Type B pancreatic cell (in vitro differentiated cells): ENCODE data around the gene SMIM12. TPM values are rescaled to one million over a fixed set of nuclear protein-coding genes. Genes with fewer than 3 reads are reported as not detected.

Experiments
- DNase-seq: peaks from one replicate; pipeline ENCODE4 v3.0.0; 2021; ENCODE audit warnings: mixed read lengths; ENCODE audit not compliant: unreplicated experiment; ENCODE audit errors: extremely low spot score
- H3K27ac Mint-ChIP-seq: 2 replicates; pipeline ENCODE4 v1.8.0; 2021; ENCODE audit warnings: mild to moderate bottlenecking, mixed read lengths
- H3K27me3 Mint-ChIP-seq: 2 replicates; pipeline ENCODE4 v1.8.0; 2021; ENCODE audit warnings: mixed read lengths
- H3K36me3 Mint-ChIP-seq: 2 replicates; pipeline ENCODE4 v1.8.0; 2021; ENCODE audit warnings: mixed read lengths
- H3K4me1 Mint-ChIP-seq: one replicate; pipeline ENCODE4 v1.8.0; 2021; ENCODE audit warnings: mixed read lengths; ENCODE audit not compliant: unreplicated experiment
- H3K4me3 Mint-ChIP-seq: 2 replicates; pipeline ENCODE4 v1.8.0; 2021; ENCODE audit warnings: mild to moderate bottlenecking, mixed read lengths
- H3K9me3 Mint-ChIP-seq: 2 replicates; pipeline ENCODE4 v1.8.0; 2021; ENCODE audit warnings: mixed read lengths
- total RNA-seq: library from RNA; stranded (reverse); gene quantifications from 2 replicates; pipeline ENCODE4 v1.2.1, GENCODE V29; 2021; ENCODE audit warnings: low replicate concordance
- TF ChIP-seq, protein P1 (sequence below): fragments of 200-600 bp; sonication (generic); conservative IDR thresholded peaks from 2 replicates; pipeline ENCODE4 v1.5.0; 2021; ENCODE audit warnings: antibody characterized with exemption, mild to moderate bottlenecking

The SMIM12 gene
- total RNA-seq, 1 donor from 2014 or later: 39.0 TPM

- H3K9me3 Mint-ChIP-seq: no peaks in the 10 kb centered on the region
- H3K4me3 Mint-ChIP-seq: peak overlapping the region; percentile 77
- TF ChIP-seq, protein P1, sequence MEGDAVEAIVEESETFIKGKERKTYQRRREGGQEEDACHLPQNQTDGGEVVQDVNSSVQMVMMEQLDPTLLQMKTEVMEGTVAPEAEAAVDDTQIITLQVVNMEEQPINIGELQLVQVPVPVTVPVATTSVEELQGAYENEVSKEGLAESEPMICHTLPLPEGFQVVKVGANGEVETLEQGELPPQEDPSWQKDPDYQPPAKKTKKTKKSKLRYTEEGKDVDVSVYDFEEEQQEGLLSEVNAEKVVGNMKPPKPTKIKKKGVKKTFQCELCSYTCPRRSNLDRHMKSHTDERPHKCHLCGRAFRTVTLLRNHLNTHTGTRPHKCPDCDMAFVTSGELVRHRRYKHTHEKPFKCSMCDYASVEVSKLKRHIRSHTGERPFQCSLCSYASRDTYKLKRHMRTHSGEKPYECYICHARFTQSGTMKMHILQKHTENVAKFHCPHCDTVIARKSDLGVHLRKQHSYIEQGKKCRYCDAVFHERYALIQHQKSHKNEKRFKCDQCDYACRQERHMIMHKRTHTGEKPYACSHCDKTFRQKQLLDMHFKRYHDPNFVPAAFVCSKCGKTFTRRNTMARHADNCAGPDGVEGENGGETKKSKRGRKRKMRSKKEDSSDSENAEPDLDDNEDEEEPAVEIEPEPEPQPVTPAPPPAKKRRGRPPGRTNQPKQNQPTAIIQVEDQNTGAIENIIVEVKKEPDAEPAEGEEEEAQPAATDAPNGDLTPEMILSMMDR: no peak
- DNase-seq: no peak
- no peaks in the 10 kb centered on the region for H3K36me3 Mint-ChIP-seq
- H3K27ac Mint-ChIP-seq: peak overlapping the region; percentile 59
- peaks cover 57% of the 10 kb centered on the region for H3K27me3 Mint-ChIP-seq
- H3K4me1 Mint-ChIP-seq: no peaks in the 10 kb centered on the region
These were observed 8.9 kb upstream of the SMIM12 start for GRCh38 chr1:34868230-34869049.

GRCh38 chr1:34867415-34867814, 7.9 kb upstream of the SMIM12 start:
- H3K27me3 Mint-ChIP-seq: peaks cover 57% of the 10 kb centered on the region
- TF ChIP-seq, protein P1: no peak
- no peaks in the 10 kb centered on the region for H3K9me3 Mint-ChIP-seq

DNA sequence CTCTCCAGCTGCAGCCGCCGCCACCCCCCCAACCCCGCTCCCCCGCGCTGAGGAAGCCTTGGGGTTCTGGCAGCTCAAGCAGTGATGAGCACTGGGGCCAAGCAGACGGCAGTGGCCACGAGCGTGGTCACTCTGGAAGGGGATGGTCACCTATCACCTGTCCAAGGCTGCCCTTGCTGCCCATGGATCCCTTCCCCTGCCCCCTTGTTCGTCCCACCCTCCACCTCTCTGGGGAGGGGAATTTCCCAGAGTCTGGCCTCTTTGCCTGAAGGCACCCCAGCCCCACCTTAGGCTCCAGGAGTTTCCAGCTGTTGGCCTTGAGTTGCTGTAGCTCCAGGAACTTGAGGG, 7.2 kb upstream of the SMIM12 start:
- Mint-ChIP-seq H3K27ac (no peak overlapping the region), H3K9me3 (no peaks in the 10 kb centered on the region), H3K36me3 (no peaks in the 10 kb centered on the region), H3K4me3 (no peak overlapping the region), H3K27me3 (peaks cover 55% of the 10 kb centered on the region), H3K4me1 (no peaks in the 10 kb centered on the region)
- TF ChIP-seq, protein P1: no peak
- no peak for DNase-seq

More at GRCh38 chr1:34867415-34867814, 7.9 kb upstream of the SMIM12 start:
- Mint-ChIP-seq H3K36me3 (no peaks in the 10 kb centered on the region), H3K4me3 (peak overlapping the region; percentile 77), H3K4me1 (no peaks in the 10 kb centered on the region), H3K27ac (peak overlapping the region; percentile 59)
- DNase-seq: no peak

GRCh38 chr1:34865981-34866761, 6.6 kb upstream of the SMIM12 start:
- Mint-ChIP-seq H3K27ac (peak overlapping the region; percentile 46), H3K4me1 (no peaks in the 10 kb centered on the region), H3K27me3 (peaks cover 52% of the 10 kb centered on the region), H3K9me3 (no peaks in the 10 kb centered on the region), H3K36me3 (no peaks in the 10 kb centered on the region), H3K4me3 (peak overlapping the region; percentile 86)
- DNase-seq: peak; percentile 94
- TF ChIP-seq, protein P1: peak; percentile 99

- Mint-ChIP-seq H3K36me3 (no peaks in the 10 kb centered on the region), H3K9me3 (no peaks in the 10 kb centered on the region), H3K4me3 (no peak overlapping the region), H3K27ac (no peak overlapping the region), H3K4me1 (no peaks in the 10 kb centered on the region), H3K27me3 (peaks cover 49% of the 10 kb centered on the region)
- TF ChIP-seq, protein P1: no peak
- no peak for DNase-seq
These were observed 6.0 kb upstream of the SMIM12 start for GRCh38 chr1:34865573-34865972.
